ENCODE measurements around the gene PALLD. TPM values are rescaled to one million over a fixed set of nuclear protein-coding genes. Genes with fewer than 3 reads are reported as not detected.
A peak's percentile ranks its signal among the peaks of the same experiment; 100 is the strongest.

PALLD gene
- total RNA-seq, 1 experiment from 2014 or later = 26.7 TPM

DNA sequence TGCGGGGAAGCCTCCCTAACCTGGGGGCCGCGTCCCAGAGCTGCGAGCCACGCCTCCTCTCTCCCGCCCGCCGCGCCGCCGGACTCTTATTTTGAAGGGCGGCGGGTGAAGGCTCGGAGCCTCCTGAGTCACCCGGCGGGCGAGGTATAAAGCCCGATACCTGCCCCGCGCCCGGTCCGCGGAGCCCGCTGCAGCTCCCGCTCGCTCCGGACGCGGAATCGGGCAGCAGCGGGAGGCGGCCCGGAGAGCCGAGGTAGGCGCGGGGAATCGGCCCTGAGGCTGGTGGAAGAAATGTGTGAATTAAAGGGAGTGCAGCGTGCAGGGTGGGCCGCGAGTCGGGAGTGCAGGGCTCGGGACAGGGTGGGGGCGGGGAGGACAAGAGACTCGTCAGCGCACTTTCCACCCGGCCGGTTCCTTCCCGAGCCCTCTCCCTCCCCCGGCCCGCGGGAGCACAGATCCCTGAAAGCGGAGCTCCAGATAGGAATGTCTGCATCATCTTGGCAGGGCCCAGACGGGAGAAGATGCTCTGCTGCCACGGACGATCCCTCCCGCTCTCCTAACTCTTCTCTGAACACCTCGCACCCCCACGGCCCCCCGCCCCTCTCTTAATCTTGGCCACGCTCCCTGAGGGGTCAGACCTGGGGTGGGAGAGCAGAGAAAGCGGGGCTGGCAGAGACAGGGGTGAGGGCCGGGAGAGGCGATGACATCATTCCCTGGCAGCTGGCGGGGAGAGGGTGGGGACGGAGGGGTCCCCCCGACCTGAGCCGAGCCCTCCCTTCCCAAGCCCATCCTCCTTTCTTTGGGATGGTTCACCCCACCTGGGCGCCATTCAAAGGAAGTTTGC lies 335.3 kb downstream of the PALLD start:
- no peaks in the 10 kb centered on the region for H3K9me3 ChIP-seq (ENCODE audit: low read length)
- no peaks in the 10 kb centered on the region; the same call in 1 of the 2 replicates for H3K36me3 ChIP-seq (ENCODE audit: low read depth, low read length)
- peak; percentile 80 for ATAC-seq
- peak overlapping the region; percentile 44 for H3K27ac ChIP-seq (ENCODE audit: low read length)
- peaks cover 52% of the 10 kb centered on the region for H3K79me2 ChIP-seq (ENCODE audit: low read length)
- no peaks in the 10 kb centered on the region for H3K27me3 ChIP-seq (ENCODE audit: low read length)
- H3K4me1 ChIP-seq (ENCODE audit: insufficient read depth, low read length) = peaks cover 21% of the 10 kb centered on the region; the same call in 1 of the 2 replicates
- H3F3A ChIP-seq (ENCODE audit: low read length, unreplicated experiment) = no peaks in the 10 kb centered on the region
- DNase-seq = peak; percentile 78
- ChIA-PET POLR2A (ENCODE audit: unreplicated experiment) (interaction anchor here (0.6 to 0.9 kb wide), 8 partner anchors 10 to 295 kb away, joined by 3 to 9 read pairs (median 5); no protein-coding TSS in a partner anchor), CTCF (interaction anchor here (0.5 to 0.6 kb wide), 2 partner anchors 16 to 247 kb away, joined by 3 to 4 read pairs; no protein-coding TSS in a partner anchor)
- TF ChIP-seq EZH2 (IDR thresholded peaks at IDR 0.05; ENCODE audit: low read length, unreplicated experiment) (no peak), EZH2phosphoT487 (IDR thresholded peaks at IDR 0.05; ENCODE audit: borderline replicate concordance, low read length) (no peak)
- TF ChIP-seq, protein P1, sequence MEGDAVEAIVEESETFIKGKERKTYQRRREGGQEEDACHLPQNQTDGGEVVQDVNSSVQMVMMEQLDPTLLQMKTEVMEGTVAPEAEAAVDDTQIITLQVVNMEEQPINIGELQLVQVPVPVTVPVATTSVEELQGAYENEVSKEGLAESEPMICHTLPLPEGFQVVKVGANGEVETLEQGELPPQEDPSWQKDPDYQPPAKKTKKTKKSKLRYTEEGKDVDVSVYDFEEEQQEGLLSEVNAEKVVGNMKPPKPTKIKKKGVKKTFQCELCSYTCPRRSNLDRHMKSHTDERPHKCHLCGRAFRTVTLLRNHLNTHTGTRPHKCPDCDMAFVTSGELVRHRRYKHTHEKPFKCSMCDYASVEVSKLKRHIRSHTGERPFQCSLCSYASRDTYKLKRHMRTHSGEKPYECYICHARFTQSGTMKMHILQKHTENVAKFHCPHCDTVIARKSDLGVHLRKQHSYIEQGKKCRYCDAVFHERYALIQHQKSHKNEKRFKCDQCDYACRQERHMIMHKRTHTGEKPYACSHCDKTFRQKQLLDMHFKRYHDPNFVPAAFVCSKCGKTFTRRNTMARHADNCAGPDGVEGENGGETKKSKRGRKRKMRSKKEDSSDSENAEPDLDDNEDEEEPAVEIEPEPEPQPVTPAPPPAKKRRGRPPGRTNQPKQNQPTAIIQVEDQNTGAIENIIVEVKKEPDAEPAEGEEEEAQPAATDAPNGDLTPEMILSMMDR (conservative IDR thresholded peaks at IDR 0.05; ENCODE audit: low read depth, low read length) = no peak
- peak overlapping the region; percentile 85 for H3K9ac ChIP-seq (ENCODE audit: low read length)
- intact Hi-C loops (cut with micrococcal nuclease) = loop anchor here (1.0 to 10.0 kb wide), 5 partner anchors 15 to 245 kb away; no protein-coding TSS in a partner anchor
- peaks cover 10% of the 10 kb centered on the region; the same call in 1 of the 2 replicates for H4K20me1 ChIP-seq (ENCODE audit: low read length)
- H3K4me2 ChIP-seq (ENCODE audit: low read length) = peak overlapping the region; percentile 96
- peak overlapping the region; percentile 96 for H2AFZ ChIP-seq (ENCODE audit: low read length)
- TSS peak; percentile 36 for BruUV-seq (replicated peaks)
- no peaks in the 10 kb centered on the region for H3K9me2 ChIP-seq (replicated peaks; ENCODE audit: low read length)
- H3K4me3 ChIP-seq (ENCODE audit: low read length) = peak overlapping the region; percentile 96

DNA sequence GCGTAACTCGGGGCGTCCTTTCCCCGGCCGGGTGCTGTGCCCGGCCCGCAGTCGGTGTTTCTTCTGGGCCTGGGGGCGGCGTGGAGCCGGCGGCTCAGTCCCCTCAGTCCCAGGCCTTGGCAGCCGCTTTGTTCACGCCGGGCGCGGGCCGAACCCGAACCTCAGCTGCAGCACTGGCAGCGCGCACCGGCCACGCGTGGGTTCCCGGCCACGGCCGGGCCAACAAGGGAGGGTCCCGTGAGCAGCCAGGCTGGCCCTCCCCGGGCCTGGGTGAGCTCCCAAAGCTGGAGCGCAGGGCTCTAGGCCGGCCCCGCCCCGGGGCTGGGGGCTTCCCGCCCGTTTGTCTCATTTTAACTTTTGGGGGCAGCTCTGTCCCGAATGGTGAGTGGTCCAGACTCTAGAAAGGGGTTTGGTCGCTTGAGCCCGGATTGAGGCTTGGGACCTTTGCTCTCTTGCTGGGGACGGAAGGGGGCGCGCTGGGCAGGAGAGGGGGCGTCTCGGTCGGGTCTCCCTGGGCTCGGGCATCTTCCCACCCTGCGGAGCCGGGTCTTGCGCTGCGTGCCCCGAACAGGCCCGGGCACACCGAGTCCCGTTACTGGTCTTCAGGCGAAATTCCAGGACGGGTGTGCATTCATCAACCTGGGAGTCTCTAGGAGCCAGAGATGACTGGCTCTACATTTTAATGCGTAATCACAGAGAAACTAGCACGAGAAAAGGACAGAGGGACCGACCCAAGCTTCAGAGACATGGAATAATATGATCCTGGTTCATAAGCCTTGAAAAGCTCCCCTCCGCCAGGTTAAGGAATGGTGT lies 336.1 kb downstream of the PALLD start:
- ChIA-PET CTCF (interaction anchor here (0.5 to 0.6 kb wide), 2 partner anchors 17 to 248 kb away, joined by 3 to 4 read pairs; no protein-coding TSS in a partner anchor), POLR2A (ENCODE audit: unreplicated experiment) (interaction anchor here (0.6 kb wide), 3 partner anchors 9 to 296 kb away, joined by 3 to 9 read pairs (median 6); no protein-coding TSS in a partner anchor)
- H3K9me3 ChIP-seq (ENCODE audit: low read length) = no peaks in the 10 kb centered on the region
- H3K9me2 ChIP-seq (replicated peaks; ENCODE audit: low read length) = no peaks in the 10 kb centered on the region
- no TSS peak for BruUV-seq (replicated peaks)
- no peaks in the 10 kb centered on the region for H3K27me3 ChIP-seq (ENCODE audit: low read length)
- H3F3A ChIP-seq (ENCODE audit: low read length, unreplicated experiment) = no peaks in the 10 kb centered on the region
- no peak overlapping the region for H3K27ac ChIP-seq (ENCODE audit: low read length)
- H3K4me3 ChIP-seq (ENCODE audit: low read length) = peak overlapping the region; percentile 96
- intact Hi-C loops (cut with micrococcal nuclease) = loop anchor here (5.0 to 10.0 kb wide), 3 partner anchors 82 to 246 kb away; no protein-coding TSS in a partner anchor
- ATAC-seq (peak; percentile 16), DNase-seq (no peak)
- H3K79me2 ChIP-seq (ENCODE audit: low read length) = peaks cover 61% of the 10 kb centered on the region
- no peak for TF ChIP-seq EZH2phosphoT487 (IDR thresholded peaks at IDR 0.05; ENCODE audit: borderline replicate concordance, low read length)
- TF ChIP-seq, protein P1 (conservative IDR thresholded peaks at IDR 0.05; ENCODE audit: low read depth, low read length) = peak; percentile 41; the same call in 1 of the 2 replicates
- no peak for TF ChIP-seq EZH2 (IDR thresholded peaks at IDR 0.05; ENCODE audit: low read length, unreplicated experiment)
- H2AFZ ChIP-seq (ENCODE audit: low read length) = peak overlapping the region; percentile 96
- peak overlapping the region; percentile 85 for H3K9ac ChIP-seq (ENCODE audit: low read length)
- H4K20me1 ChIP-seq (ENCODE audit: low read length) = peaks cover 10% of the 10 kb centered on the region; the same call in 1 of the 2 replicates
- peak overlapping the region; percentile 96 for H3K4me2 ChIP-seq (ENCODE audit: low read length)
- peaks cover 21% of the 10 kb centered on the region; the same call in 1 of the 2 replicates for H3K4me1 ChIP-seq (ENCODE audit: insufficient read depth, low read length)
- H3K36me3 ChIP-seq (ENCODE audit: low read depth, low read length) = no peaks in the 10 kb centered on the region; the same call in 1 of the 2 replicates
